Loucy (cell line): ENCODE data around the gene TCF7L2.

Experiments used
- H2AFZ ChIP-seq: fragments of 200-600 bp; sonication (generic); 2 replicates; pipeline ENCODE4 v1.6.0; 2016; ENCODE audit warnings: antibody characterized with exemption, mild to moderate bottlenecking, low read length, moderate library complexity
- H3F3A ChIP-seq: fragments of 200-600 bp; 2 replicates; pipeline ENCODE4 v1.6.0; 2016; ENCODE audit warnings: antibody characterized with exemption, low read depth, mild to moderate bottlenecking
- H3K27me3 ChIP-seq: fragments of 200-600 bp; sonication (generic); 2 replicates; pipeline ENCODE4 v1.6.1; 2014; ENCODE audit warnings: low read length, mild to moderate bottlenecking; ENCODE audit not compliant: insufficient read depth, poor library complexity, severe bottlenecking
- H3K36me3 ChIP-seq: fragments of 200-600 bp; sonication (generic); 2 replicates; pipeline ENCODE4 v1.6.1; 2016; ENCODE audit warnings: low read length; ENCODE audit not compliant: insufficient read depth
- H3K4me1 ChIP-seq: fragments of 200-600 bp; sonication (generic); 2 replicates; pipeline ENCODE4 v1.5.1; 2014; ENCODE audit warnings: low read length, mild to moderate bottlenecking; ENCODE audit not compliant: insufficient read depth, poor library complexity, severe bottlenecking
- H3K4me2 ChIP-seq: fragments of 200-600 bp; sonication (generic); 2 replicates; pipeline ENCODE4 v1.6.0; 2014; ENCODE audit warnings: antibody characterized with exemption, low read length, low read depth, mild to moderate bottlenecking; ENCODE audit not compliant: poor library complexity, severe bottlenecking
- H3K4me3 ChIP-seq: fragments of 200-600 bp; sonication (generic); 2 replicates; pipeline ENCODE4 v1.5.1; 2014; ENCODE audit warnings: low read length, mild to moderate bottlenecking, mixed read lengths; ENCODE audit not compliant: poor library complexity, severe bottlenecking
- H3K79me2 ChIP-seq: fragments of 200-600 bp; sonication (generic); 2 replicates; pipeline ENCODE4 v1.6.1; 2014; ENCODE audit warnings: low read length; ENCODE audit not compliant: insufficient read depth
- H3K9ac ChIP-seq: fragments of 200-600 bp; sonication (generic); 2 replicates; pipeline ENCODE4 v1.6.0; 2014; ENCODE audit warnings: mild to moderate bottlenecking, low read depth, low read length, moderate library complexity; ENCODE audit not compliant: poor library complexity, severe bottlenecking
- H3K9me2 ChIP-seq: fragments of 200-600 bp; sonication (generic); replicated peaks from 2 replicates; pipeline ENCODE4 v1.6.1; 2016; ENCODE audit warnings: low read depth, low read length, mixed read lengths
- H3K9me3 ChIP-seq: fragments of 200-600 bp; sonication (generic); 2 replicates; pipeline ENCODE4 v1.6.1; 2014; ENCODE audit warnings: mild to moderate bottlenecking, antibody characterized with exemption, low read length, low read depth; ENCODE audit not compliant: insufficient read depth
- H4K20me1 ChIP-seq: fragments of 200-600 bp; sonication (generic); 2 replicates; pipeline ENCODE4 v1.6.0; 2014; ENCODE audit warnings: antibody characterized with exemption, low read length, mild to moderate bottlenecking; ENCODE audit not compliant: insufficient read depth, poor library complexity, severe bottlenecking
- CTCF ChIP-seq: fragments of 200-600 bp; sonication (generic); conservative IDR thresholded peaks from 2 replicates; pipeline ENCODE4 v1.5.1; 2014; ENCODE audit warnings: mild to moderate bottlenecking, antibody characterized with exemption, low read length
- EZH2phosphoT487 ChIP-seq: fragments of 200-600 bp; IDR thresholded peaks from 2 replicates; pipeline ENCODE4 v1.6.1; 2018; ENCODE audit warnings: antibody characterized with exemption, mild to moderate bottlenecking, moderate library complexity, borderline replicate concordance

TCF7L2 gene

GRCh38 chr10:113069595-113069994 is 119.5 kb downstream of the TCF7L2 start:
- H3K4me1 ChIP-seq: no peaks in the 10 kb centered on the region
- H3K4me2 ChIP-seq: no peak overlapping the region
- no peaks in the 10 kb centered on the region; the same call in 1 of the 2 replicates for H3K36me3 ChIP-seq
- H3K4me3 ChIP-seq: no peak overlapping the region
- no peaks in the 10 kb centered on the region for H3F3A ChIP-seq
- no peaks in the 10 kb centered on the region for H3K9me2 ChIP-seq
- H4K20me1 ChIP-seq: no peaks in the 10 kb centered on the region
- no peak overlapping the region for H2AFZ ChIP-seq
- no peak overlapping the region for H3K9ac ChIP-seq
- no peaks in the 10 kb centered on the region for H3K9me3 ChIP-seq
- H3K79me2 ChIP-seq: no peaks in the 10 kb centered on the region
- TF ChIP-seq CTCF (no peak), EZH2phosphoT487 (no peak)
- no peaks in the 10 kb centered on the region for H3K27me3 ChIP-seq

GRCh38 chr10:113071446-113071845 is 121.4 kb downstream of the TCF7L2 start:
- H3K27me3 ChIP-seq: no peaks in the 10 kb centered on the region
- H3K9ac ChIP-seq: no peak overlapping the region
- H2AFZ ChIP-seq: no peak overlapping the region
- H3F3A ChIP-seq: no peaks in the 10 kb centered on the region
- no peaks in the 10 kb centered on the region for H3K9me3 ChIP-seq
- no peak overlapping the region for H3K4me2 ChIP-seq
- no peaks in the 10 kb centered on the region for H3K9me2 ChIP-seq
- TF ChIP-seq EZH2phosphoT487 (no peak), CTCF (no peak)
- H4K20me1 ChIP-seq: no peaks in the 10 kb centered on the region
- H3K4me1 ChIP-seq: no peaks in the 10 kb centered on the region
- H3K36me3 ChIP-seq: no peaks in the 10 kb centered on the region; the same call in 1 of the 2 replicates
- no peaks in the 10 kb centered on the region for H3K79me2 ChIP-seq
- H3K4me3 ChIP-seq: no peak overlapping the region

- Histone ChIP-seq H3K79me2 (no peaks in the 10 kb centered on the region), H3F3A (no peaks in the 10 kb centered on the region), H3K9me3 (no peaks in the 10 kb centered on the region), H3K9ac (no peak overlapping the region), H3K4me3 (no peak overlapping the region), H4K20me1 (no peaks in the 10 kb centered on the region), H3K27me3 (no peaks in the 10 kb centered on the region), H3K36me3 (no peaks in the 10 kb centered on the region; the same call in 1 of the 2 replicates), H3K4me1 (no peaks in the 10 kb centered on the region), H3K9me2 (no peaks in the 10 kb centered on the region), H2AFZ (no peak overlapping the region), H3K4me2 (no peak overlapping the region)
- TF ChIP-seq EZH2phosphoT487 (no peak), CTCF (no peak)
These were observed 123.6 kb downstream of the TCF7L2 start for GRCh38 chr10:113073549-113074189.
